WTC11 (cell line): Measurements from ENCODE around the gene CCL23.

Experiments
- ATF6 ChIP-seq: sonication (generic); formaldehyde crosslinking; IDR thresholded peaks from 2 replicates; pipeline ENCODE4 v1.8.1; 2023; ENCODE audit warnings: mild to moderate bottlenecking, missing genetic modification reagents
- CTCF ChIP-seq: fragments of 200-600 bp; IDR thresholded peaks from 2 replicates; pipeline ENCODE4 v1.8.0; 2022; ENCODE audit warnings: antibody characterized with exemption
- NFYB ChIP-seq: sonication (generic); formaldehyde crosslinking; conservative IDR thresholded peaks from 2 replicates; pipeline ENCODE4 v1.8.0; 2022; ENCODE audit warnings: low read depth, missing genetic modification reagents
- NR3C1 ChIP-seq: sonication (generic); formaldehyde crosslinking; conservative IDR thresholded peaks from 2 replicates; pipeline ENCODE4 v1.8.1; 2023; ENCODE audit warnings: low read depth, mild to moderate bottlenecking, missing genetic modification reagents
- PRDM15 ChIP-seq: sonication (generic); formaldehyde crosslinking; IDR thresholded peaks from 2 replicates; pipeline ENCODE4 v1.8.0; 2022; ENCODE audit warnings: missing genetic modification reagents
- USF1 ChIP-seq: sonication (generic); formaldehyde crosslinking; IDR thresholded peaks from 2 replicates; pipeline ENCODE4 v1.8.0; 2022; ENCODE audit warnings: mild to moderate bottlenecking, missing genetic modification reagents
- ZNF416 ChIP-seq: fragments of 250-450 bp; sonication (Bioruptor Pico); IDR thresholded peaks from 2 replicates; pipeline ENCODE4 v1.9.0; 2021; ENCODE audit warnings: mild to moderate bottlenecking, inconsistent platforms
- TF ChIP-seq, protein P1 (sequence below): sonication (generic); formaldehyde crosslinking; IDR thresholded peaks from 2 replicates; pipeline ENCODE4 v1.8.1; 2022; ENCODE audit warnings: mild to moderate bottlenecking, moderate library complexity, missing genetic modification reagents
- TF ChIP-seq, protein P2 (sequence below): sonication (generic); formaldehyde crosslinking; IDR thresholded peaks from 2 replicates; pipeline ENCODE4 v1.8.1; 2022; ENCODE audit warnings: missing genetic modification reagents, borderline replicate concordance

DNA sequence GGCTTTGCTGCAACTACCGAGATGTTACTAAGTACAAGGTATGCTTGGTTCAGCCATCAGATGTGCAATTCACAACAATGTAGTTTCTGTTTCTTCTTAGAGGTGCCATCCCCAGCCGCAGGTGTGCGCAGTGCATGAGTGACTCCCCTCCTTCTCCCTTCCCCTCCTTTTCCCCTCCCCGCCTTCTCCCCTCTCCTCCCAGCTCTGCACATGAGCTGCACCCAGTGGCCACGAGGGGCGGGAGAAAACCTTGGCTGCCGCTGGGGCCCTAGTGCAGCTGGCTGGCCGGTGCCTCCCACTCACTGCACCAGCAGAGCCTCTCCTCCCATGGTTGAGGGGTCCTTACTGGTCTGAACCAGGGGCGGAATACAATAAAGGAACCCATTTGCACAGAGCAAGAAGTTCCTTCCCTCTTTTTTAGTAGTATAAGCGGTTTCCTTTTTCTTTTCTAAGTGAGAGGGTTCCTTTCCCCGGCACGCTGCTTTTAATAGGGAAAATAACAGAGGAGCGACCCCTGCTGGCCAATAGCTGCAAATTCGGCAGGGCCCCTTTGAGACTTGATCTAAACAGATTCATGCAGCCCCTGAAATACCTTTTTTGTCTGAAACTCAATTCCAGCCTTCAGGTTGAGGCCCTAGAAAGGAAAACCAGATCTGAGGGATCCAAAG, 8.6 kb downstream of the CCL23 start:
- TF ChIP-seq, protein P1, sequence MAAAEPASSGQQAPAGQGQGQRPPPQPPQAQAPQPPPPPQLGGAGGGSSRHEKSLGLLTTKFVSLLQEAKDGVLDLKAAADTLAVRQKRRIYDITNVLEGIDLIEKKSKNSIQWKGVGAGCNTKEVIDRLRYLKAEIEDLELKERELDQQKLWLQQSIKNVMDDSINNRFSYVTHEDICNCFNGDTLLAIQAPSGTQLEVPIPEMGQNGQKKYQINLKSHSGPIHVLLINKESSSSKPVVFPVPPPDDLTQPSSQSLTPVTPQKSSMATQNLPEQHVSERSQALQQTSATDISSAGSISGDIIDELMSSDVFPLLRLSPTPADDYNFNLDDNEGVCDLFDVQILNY (CRISPR knock-in tag) = no peak
- peak; percentile 56 for TF ChIP-seq CTCF
- TF ChIP-seq PRDM15 (CRISPR knock-in tag) = no peak
- TF ChIP-seq, protein P2, sequence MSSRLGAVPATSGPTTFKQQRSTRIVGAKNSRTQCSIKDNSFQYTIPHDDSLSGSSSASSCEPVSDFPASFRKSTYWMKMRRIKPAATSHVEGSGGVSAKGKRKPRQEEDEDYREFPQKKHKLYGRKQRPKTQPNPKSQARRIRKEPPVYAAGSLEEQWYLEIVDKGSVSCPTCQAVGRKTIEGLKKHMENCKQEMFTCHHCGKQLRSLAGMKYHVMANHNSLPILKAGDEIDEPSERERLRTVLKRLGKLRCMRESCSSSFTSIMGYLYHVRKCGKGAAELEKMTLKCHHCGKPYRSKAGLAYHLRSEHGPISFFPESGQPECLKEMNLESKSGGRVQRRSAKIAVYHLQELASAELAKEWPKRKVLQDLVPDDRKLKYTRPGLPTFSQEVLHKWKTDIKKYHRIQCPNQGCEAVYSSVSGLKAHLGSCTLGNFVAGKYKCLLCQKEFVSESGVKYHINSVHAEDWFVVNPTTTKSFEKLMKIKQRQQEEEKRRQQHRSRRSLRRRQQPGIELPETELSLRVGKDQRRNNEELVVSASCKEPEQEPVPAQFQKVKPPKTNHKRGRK (CRISPR knock-in tag) = no peak
- no peak for TF ChIP-seq USF1
- no peak for TF ChIP-seq ATF6 (CRISPR knock-in tag)
- no peak for TF ChIP-seq NR3C1 (CRISPR knock-in tag)
- TF ChIP-seq ZNF416 = no peak
- no peak for TF ChIP-seq NFYB (CRISPR knock-in tag)
